Measurements from ENCODE around the gene C2orf81.

The C2orf81 gene

DNA sequence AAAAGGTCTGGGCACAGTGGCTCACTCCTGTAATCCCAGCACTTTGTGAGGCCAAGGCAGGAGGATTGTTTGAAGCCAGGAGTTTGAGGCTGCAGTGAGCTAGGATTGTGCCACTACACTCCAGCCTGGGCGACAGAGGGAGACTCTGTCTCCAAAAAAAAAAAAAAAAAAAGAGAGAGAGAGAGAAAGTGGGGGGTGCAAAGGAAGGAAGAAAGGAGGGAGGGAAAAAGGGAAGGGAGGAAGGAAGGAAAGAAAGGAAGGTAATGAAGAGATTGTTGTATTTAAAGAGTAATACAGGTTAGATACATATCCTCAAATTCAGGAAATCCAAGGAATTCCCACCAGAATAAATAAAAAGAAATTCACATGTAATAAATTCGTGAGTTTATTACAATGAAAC lies 19.5 kb downstream of the C2orf81 start:
- DNase-seq (ENCODE audit: low read depth, low spot score), result no peak
- no peak overlapping the region for H3K4me3 ChIP-seq (ENCODE audit: low read length)

DNA sequence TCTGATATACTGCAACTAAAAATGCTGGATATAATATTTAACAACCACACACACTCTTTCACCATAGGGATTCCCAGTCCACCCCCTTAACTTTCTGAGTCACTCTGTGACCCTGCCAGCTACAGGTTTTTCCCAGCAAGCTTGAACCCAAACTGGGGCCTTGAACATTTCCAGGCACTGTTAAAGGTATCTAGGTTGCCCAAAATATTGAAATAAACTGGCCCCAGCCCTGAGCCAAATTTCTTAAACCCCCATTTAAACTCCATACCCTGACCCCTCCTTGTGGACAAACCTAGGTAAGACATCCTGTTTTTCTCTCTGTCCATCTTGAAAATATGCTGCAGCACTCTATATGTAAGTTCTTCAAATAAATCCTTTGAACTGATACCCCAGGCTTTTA lies 21.6 kb downstream of the C2orf81 start:
- DNase-seq (ENCODE audit: low read depth, low spot score), result peak; percentile 49
- no peak overlapping the region for H3K4me3 ChIP-seq (ENCODE audit: low read length)

DNA sequence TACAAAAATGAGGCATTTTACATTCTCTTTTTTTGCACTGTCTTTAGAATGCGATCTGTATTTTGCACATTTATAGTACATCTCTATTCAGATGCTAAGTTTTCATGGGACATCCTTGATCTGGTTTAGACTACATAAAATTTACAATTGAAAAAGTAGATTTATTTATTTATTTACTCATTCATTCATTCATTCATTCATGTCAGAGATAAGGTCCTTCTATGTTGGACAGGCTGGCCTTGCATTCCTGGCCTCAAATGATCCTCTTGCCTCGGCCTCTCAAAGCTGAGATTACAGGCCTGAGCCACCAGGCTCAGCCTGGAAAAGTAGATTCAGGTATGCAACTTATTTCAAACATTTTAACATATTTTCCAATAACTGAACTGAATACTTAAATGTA lies 25.3 kb downstream of the C2orf81 start:
- H3K4me3 ChIP-seq (ENCODE audit: low read length), result no peak overlapping the region
- no peak for DNase-seq (ENCODE audit: low read depth, low spot score)

DNA sequence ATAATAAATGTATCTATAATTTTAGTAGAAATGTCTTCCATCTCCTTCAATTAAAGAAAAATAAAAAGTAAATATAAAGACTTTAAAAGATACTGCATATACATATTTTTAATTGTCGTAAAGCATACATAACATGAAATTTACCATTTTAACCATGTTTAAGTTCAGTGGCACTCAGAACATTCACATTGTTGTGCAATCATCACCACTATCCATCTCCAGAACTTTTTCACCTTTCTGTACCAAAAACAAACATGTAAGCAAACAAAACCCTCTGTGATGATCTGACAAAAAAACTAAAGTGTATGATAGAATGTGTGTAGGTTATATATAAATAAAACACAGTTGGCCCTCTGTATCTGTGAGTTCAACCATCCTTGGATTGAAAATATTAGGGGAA lies 27.9 kb downstream of the C2orf81 start:
- no peak for DNase-seq (ENCODE audit: low read depth, low spot score)
- H3K4me3 ChIP-seq (ENCODE audit: low read length), result no peak overlapping the region

DNA sequence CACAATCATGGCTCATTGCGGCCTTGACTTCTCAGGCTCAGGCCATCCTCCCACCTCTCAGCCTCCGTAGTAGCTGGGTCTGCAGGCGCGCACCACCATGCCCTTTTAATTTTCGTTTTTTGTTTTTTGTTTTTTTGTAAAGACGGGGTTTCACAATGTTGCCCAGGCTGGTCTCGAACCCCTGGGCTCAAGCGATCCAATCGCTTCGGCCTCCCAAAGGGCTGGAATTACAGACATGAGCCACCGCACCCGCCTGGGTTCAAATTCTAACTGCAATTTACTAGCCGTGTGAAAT lies 29.0 kb downstream of the C2orf81 start:
- no peak for DNase-seq (ENCODE audit: low read depth, low spot score)
- peak overlapping the region; percentile 96; the same call in 1 of the 2 replicates for H3K4me3 ChIP-seq (ENCODE audit: low read length)

DNA sequence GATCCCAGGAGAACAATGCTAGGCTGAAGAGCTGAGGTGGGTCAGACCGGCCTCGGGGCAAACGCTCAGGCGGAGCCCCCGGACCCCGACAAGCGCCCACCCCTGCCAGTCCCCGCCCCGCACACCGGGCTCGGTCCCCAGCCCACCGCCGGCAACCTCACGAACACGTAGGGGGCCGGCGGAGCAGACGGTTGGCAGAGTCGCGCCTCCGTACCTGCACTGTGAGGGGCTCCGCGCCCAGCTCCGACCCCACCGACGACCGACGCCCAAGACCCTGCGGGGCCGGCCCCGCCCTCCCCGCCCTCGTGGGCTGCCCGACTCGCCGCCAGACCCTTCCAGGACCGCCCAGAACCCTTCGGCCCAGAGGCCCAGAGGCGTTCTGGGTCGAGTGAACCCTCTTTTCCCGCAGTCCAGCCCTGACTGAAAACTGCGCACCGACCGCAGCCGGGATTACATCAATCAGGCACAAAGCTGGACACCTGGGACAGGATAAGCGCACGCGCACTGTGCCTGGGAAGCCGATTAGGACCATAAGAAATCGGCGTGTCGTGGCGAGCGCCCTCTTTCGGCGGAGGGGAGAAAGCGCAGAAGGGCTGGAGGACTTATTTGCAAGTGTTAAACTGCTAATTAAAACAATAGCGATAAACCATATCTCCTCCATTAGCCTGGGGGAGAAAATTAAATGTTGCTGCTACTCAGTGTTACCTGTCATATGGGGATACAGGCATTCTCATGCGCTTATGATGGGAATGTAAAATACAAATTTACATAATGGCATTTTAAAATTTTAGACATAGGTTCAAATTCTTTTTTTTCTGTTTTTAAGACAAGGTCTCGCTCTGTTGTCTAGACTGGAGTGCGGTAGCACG lies 29.6 kb downstream of the C2orf81 start:
- peak; percentile 93 for DNase-seq (ENCODE audit: low read depth, low spot score)
- H3K4me3 ChIP-seq (ENCODE audit: low read length), result peak overlapping the region; percentile 96

DNA sequence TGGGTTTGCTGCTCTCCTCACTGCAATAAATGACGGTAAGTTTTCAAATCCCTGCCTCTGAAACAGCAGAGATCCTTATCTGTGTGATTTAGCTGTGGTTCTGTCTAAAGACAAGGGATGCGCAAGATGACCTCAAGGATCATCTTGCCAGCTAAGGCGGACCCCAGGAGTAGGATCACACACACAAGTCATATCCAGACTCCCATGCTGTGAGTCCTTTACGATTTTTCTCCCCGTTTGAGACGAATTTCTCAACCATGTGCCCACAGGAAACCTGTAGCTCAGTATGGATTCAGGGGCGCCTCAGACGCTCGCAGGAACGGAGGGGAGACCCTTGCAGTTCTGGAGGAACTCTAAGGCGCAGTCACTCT lies 30.2 kb downstream of the C2orf81 start:
- peak overlapping the region; percentile 96 for H3K4me3 ChIP-seq (ENCODE audit: low read length)
- DNase-seq (ENCODE audit: low read depth, low spot score), result no peak

DNA sequence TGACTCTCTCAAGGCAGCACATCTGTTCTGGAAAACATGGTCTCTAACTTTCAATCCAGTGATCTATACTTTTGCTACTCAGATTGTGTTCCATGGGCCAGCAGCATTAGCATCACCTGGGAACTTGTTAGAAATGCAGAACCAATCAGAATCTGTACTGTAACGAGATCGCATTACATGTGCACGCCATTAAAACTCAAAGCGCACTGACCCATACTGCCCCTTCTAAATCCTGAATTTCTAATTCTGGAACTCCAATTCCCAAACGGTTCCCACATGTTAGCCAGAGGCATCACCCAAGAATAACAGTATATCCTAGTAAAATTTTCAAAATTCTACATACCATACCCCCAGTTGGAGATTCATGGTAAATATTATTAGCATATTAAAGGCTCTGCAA lies 30.8 kb downstream of the C2orf81 start:
- H3K4me3 ChIP-seq (ENCODE audit: low read length), result peak overlapping the region; percentile 96
- no peak for DNase-seq (ENCODE audit: low read depth, low spot score)

DNA sequence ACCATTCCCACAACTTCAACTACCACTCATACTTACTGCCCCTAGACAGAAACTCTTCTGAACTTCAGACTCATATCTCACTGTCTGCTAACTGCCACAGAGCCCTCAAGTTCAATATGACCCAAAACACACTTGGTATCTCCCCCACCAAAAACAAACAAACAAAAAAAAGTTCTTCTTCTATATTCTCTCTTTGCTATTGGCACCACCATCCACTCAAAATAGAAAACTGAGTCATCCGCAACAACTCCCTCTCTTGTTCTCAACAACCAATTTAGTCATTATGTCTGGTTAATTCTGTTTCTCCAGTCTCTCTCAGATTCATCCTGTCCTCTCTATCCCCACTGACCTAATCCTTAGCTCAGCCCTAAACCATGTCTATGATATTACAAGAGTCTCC lies 34.1 kb downstream of the C2orf81 start:
- H3K4me3 ChIP-seq (ENCODE audit: low read length), result no peak overlapping the region
- DNase-seq (ENCODE audit: low read depth, low spot score), result no peak

DNA sequence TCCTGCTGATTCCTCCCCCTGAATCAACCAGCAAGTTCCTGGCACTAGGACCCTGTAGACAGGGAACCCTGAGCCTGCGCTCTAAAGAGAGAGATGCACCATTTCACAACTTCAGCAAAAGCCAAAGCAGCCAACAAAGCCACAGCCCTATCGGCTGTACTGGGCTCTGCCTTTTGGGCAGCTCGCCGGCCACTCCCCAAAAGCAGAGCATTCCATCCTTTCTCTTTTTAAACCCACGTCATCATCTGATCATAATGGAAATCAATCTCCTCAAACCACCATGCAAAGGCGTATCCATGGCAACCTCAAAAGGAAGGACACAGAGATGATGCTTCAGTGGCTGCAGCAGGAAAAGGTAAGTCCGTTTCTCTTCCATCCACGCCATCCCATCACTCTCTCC lies 36.0 kb downstream of the C2orf81 start:
- DNase-seq (ENCODE audit: low read depth, low spot score), result no peak
- H3K4me3 ChIP-seq (ENCODE audit: low read length), result no peak overlapping the region

DNA sequence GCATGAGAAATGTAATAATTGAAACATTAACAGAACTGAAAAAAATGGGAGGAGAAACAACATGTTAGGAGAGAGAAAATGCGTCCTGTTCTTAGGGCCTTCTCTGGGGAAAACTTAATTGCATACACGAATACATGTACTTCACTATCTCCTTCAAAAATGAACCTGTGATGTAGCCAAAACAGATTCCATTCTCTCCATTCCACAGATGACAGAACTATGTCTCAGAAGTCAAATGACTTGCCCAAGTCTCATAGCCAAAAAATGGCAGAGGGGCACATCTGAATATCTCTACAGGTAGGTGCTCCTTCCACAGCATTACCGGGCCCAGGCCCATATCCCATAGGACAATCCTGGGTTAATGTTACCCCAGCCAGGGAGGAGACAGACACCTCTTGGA lies 37.4 kb downstream of the C2orf81 start:
- DNase-seq (ENCODE audit: low read depth, low spot score), result no peak
- H3K4me3 ChIP-seq (ENCODE audit: low read length), result no peak overlapping the region

DNA sequence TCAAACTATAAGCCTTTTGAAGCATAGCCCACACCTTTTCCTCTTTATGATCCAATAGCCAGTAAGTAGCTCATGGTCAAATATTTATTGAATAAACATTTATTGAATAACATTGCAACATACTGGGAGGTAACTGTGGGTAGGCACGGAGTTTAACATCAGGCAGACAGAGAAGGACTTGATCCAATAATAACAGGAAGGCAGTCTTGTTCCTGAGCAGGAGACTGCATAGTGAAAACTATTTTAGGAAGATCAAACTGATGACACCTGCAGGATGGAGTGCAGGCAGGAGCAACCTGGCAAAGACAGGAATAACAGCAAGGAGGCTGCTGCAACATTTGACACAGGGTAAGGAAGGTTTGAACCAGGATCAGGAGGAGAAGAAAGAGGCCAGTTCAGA lies 38.2 kb downstream of the C2orf81 start:
- H3K4me3 ChIP-seq (ENCODE audit: low read length), result no peak overlapping the region
- no peak for DNase-seq (ENCODE audit: low read depth, low spot score)

DNA sequence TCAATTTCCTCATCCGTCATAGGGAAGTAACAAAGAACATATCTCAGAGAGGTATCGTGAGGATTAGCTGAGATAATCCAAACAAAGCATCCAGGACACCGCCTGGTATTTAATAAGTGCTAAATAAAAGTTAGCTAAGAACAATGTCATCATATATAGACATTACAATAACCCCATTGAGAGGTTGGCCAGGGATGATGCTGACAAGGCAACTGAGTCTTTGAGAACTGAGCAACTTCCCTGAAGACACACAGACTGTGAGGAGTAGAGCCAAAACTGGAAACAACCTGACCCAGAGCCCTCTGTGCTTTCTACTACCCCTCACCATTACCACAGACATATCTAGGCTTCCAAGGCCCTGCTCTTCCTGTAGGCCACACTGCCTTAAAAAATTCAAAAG lies 39.7 kb downstream of the C2orf81 start:
- no peak for DNase-seq (ENCODE audit: low read depth, low spot score)
- H3K4me3 ChIP-seq (ENCODE audit: low read length), result no peak overlapping the region

DNA sequence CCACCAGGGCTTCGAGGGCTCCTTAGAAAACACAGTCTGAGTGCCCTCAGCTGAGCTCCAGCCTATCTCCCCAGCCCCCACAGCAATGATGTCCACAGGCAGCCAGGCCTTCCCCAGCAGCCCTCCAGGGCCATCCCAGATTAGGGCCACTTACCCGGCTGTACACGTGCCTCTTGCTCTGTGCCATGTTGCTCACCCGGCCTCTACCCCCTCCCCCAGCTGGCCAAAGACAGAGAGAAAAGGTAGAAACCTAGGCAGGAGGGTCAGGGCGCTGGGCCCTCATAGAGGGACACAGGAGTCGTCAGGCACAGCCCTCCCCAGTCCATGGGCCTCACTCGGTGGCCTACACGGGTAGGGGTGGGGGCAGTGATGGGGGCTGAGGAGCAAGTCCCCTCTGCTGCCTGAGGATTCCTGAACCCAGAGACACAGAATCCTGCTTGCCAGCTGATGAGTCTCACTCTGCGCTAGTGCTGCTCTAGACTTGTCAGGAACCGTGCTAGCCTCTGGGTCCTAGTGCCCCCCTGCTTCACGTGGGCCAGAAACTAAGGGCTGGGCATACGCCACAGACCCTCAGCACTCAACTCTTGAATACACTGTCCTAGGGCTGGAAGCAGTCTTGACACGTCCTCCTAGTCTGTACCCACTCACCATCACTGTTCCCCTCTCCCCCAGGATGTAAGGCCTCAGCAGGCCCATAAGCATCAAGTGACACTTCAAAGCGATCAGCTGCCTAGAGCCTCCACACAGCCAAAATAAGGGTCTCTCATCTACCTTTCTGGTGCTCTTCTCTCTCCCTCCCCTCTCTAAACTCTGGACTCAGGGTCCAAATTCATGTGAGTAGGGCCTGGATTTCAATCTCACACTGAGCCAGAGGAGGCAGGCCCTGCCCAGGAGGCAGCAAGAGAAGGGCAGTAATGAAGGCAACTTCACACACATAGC lies 41.3 kb downstream of the C2orf81 start, which contains the start of gene DCTN1:
Gene DCTN1 (minus strand): TSS at position 461 of the 939 bp plus-strand sequence. CDS start 274 bp downstream, at position 187.
- DNase-seq (ENCODE audit: low read depth, low spot score), result peak; percentile 6
- no peak within 1 kb of the TSS for H3K4me3 ChIP-seq (ENCODE audit: low read length)

DNA sequence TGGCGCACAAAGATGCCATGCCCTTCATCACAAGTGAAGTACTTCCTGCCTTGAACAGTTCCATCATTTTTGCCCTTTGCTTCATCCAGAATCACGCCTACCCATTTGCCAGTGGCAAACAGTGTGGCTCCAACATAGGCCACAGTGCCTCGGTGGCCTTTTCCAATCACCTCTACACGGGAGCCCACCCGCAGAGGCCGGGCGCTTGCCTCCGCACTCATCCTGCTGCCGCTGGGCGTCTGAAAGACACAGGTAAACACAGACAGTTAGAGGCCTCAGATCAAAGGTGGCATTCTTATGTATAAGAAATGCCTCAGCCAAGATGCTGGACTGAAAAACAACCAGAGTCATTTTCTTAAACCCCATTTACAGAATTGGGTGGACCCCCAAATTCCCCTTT lies 43.4 kb downstream of the C2orf81 start:
- DNase-seq (ENCODE audit: low read depth, low spot score), result no peak

DNA sequence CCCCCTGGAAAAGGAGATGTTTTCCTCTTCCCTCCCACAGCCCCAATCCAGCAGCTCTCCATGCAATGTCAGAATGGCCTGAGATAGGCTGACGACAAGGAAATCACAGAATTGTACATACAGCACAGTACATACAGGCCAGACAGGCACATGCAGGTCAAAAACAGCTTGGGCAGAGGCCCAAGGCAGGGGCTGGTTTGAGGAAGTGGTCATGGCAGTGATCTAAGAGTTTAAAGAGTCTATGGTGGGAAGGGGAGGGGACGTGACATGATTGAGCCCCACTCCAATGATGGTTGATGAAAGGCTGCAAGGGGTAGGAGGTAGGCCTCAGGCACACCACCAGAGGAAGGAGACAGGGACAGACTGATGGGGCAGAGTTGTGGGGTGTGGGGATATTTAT lies 45.6 kb downstream of the C2orf81 start:
- DNase-seq (ENCODE audit: low read depth, low spot score), result no peak
- no peak overlapping the region for H3K4me3 ChIP-seq (ENCODE audit: low read length)

More for the DNA sequence above, 43.4 kb downstream of the C2orf81 start:
- no peak overlapping the region for H3K4me3 ChIP-seq (ENCODE audit: low read length)

DNA sequence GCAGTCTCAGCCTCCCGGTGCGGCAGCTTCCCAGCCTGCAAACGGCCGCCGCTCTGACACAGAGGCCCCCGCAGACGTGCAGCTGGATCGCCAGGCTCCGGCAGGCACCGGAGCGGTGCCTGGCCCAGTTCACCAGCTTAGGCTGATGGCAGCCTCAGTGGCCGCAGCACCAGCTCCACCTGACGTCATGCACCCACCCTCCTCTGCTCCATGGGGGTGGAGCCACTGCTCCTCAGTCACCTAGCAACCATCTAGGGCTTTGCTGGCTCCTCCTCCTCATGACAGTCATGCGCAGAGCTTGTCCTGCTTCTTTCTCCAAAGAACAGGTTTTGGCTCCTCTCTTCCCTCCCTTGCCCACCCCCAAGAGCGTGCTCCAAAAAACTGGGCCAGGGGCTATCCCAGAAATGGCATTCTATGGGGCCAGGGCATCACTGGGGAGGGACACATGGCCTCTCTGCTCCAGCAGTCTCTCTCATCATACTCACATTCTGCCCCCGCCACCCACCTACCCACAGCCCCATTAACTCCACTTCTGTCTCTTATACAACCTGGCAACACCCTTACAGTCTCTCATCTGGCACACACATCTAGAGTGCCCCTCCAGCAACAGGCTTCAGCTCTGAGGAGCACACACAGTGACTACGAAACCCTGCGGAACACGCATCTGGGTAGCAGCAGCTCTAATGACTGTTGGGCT lies 46.8 kb downstream of the C2orf81 start:
- no peak overlapping the region for H3K4me3 ChIP-seq (ENCODE audit: low read length)
- DNase-seq (ENCODE audit: low read depth, low spot score), result no peak

DNA sequence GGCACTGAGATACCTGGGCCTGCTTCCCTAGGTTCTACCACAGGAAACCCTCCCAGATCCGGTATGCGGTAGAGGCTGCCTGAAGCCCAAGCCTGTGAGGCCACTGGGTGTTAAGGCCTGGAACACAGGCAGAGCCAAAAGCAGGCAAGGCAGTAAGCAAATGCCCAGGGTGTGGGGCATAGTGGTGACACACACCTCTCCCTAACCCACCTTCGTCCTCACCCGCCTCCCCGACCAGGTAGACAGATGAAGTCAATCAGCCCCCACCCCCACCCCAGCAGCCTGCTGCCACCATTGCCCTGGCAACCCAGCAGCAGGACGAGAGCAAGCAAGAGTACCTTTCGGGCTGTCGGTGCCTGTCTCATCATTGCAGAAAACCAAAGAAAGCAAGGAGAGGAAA lies 47.4 kb downstream of the C2orf81 start:
- DNase-seq (ENCODE audit: low read depth, low spot score), result no peak
- H3K4me3 ChIP-seq (ENCODE audit: low read length), result no peak overlapping the region

DNA sequence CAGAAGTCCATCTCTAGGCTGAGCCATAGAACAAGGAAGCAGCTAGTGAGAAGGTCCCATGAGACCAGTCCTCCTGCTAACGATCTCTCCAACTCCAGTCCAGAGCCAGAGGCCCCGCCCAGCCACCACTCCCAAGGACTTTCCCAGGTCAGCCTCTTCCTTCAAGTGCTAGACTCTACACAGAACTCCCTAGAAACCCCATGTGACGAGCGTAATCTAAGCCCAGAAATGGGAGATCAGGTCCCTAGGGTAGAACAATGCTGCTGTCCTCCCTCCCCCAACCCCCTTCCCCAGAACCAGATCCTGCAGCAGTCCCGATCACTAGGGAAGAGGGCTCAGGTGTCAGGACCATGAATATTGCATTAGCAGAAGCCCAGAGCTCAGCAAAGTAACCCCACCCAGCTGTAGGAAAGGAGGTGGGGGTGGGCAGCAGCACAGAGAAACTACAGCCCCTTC lies 48.2 kb downstream of the C2orf81 start:
- H3K4me3 ChIP-seq (ENCODE audit: low read length), result no peak overlapping the region
- no peak for DNase-seq (ENCODE audit: low read depth, low spot score)

DNA sequence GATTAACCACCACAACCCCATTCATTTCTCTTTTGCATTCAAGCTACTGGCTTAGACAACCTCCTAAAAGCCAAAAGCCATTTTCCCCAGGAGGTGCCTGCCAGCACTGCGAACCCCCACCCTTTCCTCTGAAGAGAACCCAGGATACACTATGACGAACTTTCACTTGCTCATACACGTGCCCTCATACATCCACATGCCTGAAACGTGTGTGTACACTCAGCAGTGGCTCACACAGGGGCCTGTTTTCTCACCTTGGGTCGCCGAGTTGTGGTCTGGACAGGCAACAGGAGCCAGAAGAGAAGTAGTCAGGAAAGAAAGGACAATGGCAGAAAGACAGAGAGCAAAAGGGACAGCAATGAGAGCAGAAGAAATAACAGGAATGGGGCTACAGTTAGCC lies 48.7 kb downstream of the C2orf81 start:
- no peak for DNase-seq (ENCODE audit: low read depth, low spot score)
- H3K4me3 ChIP-seq (ENCODE audit: low read length), result no peak overlapping the region

All from Jurkat, Clone E6-1 (cell line).